HFFc6 (cell line): ENCODE data around the gene RAB9A. TPM values are rescaled to one million over a fixed set of nuclear protein-coding genes. Genes with fewer than 3 reads are reported as not detected.
A peak's percentile ranks its signal among the peaks of the same experiment; 100 is the strongest.

ENCODE experiments used
- DNase-seq: peaks from one replicate; pipeline ENCODE4 v3.0.0-alpha.2; 2018
- H3K27ac Mint-ChIP-seq: 2 replicates; pipeline ENCODE4 v1.8.0; 2020; ENCODE audit warnings: mild to moderate bottlenecking, mixed read lengths
- H3K27me3 Mint-ChIP-seq: 2 replicates; pipeline ENCODE4 v1.8.0; 2021; ENCODE audit warnings: mild to moderate bottlenecking, moderate library complexity, mixed read lengths; ENCODE audit not compliant: insufficient read depth
- H3K36me3 Mint-ChIP-seq: 2 replicates; pipeline ENCODE4 v1.8.0; 2021; ENCODE audit warnings: low read depth, mixed read lengths
- H3K4me1 Mint-ChIP-seq: 2 replicates; pipeline ENCODE4 v1.8.0; 2020; ENCODE audit warnings: low read depth, mixed read lengths
- H3K4me3 Mint-ChIP-seq: 2 replicates; pipeline ENCODE4 v1.8.0; 2020; ENCODE audit warnings: mild to moderate bottlenecking, moderate library complexity, mixed read lengths
- H3K9me3 Mint-ChIP-seq: 2 replicates; pipeline ENCODE4 v1.8.0; 2020; ENCODE audit warnings: mild to moderate bottlenecking, mixed read lengths
- total RNA-seq, 6 experiments: library from RNA; stranded (reverse); fragmentation: NEBNext Ultra II Directional; extraction: Animal tissue kit (Norgen Biotek cat#: 25700); gene quantifications; 2 replicates in 1 of 6; 3 replicates in 5 of 6; pipeline ENCODE4 v1.2.3, GENCODE V29; 2021
- TF ChIP-seq, protein P1 (sequence below): fragments of 200-600 bp; sonication (generic); IDR thresholded peaks from 2 replicates; pipeline ENCODE4 v1.5.0; 2021; ENCODE audit warnings: antibody characterized with exemption, mild to moderate bottlenecking

RAB9A gene
- total RNA-seq, 6 experiments from 2014 or later, result 13.5 to 18.3 (median 15.1) TPM

DNA sequence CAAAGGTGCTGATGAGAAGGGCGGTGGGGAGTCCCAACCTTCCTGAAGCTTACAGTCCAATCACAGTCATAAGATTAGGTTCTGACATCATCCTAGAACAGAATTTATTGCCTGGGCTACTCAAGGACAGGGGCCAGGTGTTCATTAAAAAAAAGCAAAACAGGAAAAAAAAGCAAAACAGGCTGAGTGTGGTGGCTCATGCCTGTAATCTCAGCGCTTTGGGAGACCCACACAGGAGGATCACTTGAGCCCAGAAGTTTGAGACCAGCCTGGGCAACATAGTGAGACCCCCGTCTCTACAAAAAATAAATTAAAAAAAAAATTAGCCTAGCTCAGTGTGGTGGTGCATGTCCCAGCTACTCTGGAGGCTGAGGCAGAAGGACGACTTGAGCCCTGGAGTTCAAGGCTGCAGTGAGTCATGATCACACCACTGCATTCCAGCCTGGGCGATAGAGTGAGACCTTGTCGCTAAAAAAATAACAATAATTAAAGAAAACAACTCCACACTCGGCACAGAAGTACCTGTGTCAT lies 3.0 kb downstream of the RAB9A start:
- Mint-ChIP-seq H3K27me3 (peaks cover 1% of the 10 kb centered on the region; the same call in 1 of the 2 replicates), H3K27ac (no peak overlapping the region; the same call in 1 of the 2 replicates), H3K4me1 (peaks cover 54% of the 10 kb centered on the region), H3K36me3 (no peaks in the 10 kb centered on the region), H3K4me3 (no peak overlapping the region), H3K9me3 (no peaks in the 10 kb centered on the region)
- TF ChIP-seq, protein P1, sequence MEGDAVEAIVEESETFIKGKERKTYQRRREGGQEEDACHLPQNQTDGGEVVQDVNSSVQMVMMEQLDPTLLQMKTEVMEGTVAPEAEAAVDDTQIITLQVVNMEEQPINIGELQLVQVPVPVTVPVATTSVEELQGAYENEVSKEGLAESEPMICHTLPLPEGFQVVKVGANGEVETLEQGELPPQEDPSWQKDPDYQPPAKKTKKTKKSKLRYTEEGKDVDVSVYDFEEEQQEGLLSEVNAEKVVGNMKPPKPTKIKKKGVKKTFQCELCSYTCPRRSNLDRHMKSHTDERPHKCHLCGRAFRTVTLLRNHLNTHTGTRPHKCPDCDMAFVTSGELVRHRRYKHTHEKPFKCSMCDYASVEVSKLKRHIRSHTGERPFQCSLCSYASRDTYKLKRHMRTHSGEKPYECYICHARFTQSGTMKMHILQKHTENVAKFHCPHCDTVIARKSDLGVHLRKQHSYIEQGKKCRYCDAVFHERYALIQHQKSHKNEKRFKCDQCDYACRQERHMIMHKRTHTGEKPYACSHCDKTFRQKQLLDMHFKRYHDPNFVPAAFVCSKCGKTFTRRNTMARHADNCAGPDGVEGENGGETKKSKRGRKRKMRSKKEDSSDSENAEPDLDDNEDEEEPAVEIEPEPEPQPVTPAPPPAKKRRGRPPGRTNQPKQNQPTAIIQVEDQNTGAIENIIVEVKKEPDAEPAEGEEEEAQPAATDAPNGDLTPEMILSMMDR, result no peak
- DNase-seq, result no peak

DNA sequence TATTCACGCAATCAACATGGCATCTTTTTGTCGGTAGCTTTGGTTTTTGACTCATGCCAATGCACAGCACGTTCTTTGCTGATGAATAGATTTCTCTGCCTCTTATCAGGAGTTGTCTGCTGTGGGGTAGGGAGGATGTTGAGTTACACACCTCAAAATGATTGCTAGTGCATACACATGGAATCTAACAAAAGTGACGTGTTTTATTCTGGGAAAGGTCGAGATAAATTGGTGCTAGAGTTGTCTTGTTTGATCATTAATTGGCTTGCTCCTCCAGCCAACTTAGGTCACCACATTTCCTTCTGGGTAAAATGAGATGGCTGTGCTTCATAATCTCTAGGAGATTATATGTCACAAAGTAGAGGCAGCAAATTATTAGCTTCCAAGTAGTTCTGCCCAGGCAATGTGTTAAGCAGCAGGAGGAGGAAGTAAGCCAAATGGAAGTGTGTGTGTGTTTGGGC lies 3.9 kb downstream of the RAB9A start:
- H3K9me3 Mint-ChIP-seq, result no peaks in the 10 kb centered on the region
- H3K4me3 Mint-ChIP-seq, result no peak overlapping the region; the same call in 1 of the 2 replicates
- DNase-seq, result no peak
- TF ChIP-seq, protein P1, result no peak
- H3K4me1 Mint-ChIP-seq, result peaks cover 59% of the 10 kb centered on the region
- no peaks in the 10 kb centered on the region for H3K36me3 Mint-ChIP-seq
- H3K27ac Mint-ChIP-seq, result peak overlapping the region; percentile 61; the same call in 1 of the 2 replicates
- H3K27me3 Mint-ChIP-seq, result peaks cover 1% of the 10 kb centered on the region; the same call in 1 of the 2 replicates

DNA sequence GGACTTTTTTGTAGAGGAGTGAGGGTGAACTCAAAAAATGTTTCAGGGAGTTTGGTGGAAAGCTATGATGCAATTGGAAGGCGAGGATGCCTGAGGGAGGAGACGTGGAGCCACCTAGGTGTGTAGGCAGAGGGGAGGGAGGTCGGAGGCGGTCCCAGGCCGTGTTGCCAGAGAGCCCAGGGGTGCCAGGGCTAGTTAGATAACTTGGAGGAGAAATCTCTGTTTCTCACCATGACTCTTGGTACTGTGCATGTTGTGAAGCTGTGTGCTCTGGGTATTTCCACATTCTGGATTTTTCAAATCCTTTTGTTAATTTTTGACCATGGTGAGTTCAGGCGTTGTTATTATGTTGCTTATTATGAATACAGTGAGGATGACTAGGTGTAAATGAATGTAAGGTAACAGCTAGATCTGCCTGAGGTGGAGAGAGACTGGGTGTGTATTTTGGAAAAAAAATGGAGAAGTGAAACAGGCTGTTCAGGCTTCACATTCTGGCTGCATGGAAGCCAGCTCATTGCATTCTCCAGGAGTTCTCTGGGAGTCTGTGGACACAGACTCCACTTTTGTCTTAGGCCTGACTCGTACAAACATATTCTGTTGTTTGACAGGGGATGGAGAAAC lies 4.5 kb downstream of the RAB9A start:
- DNase-seq, result no peak
- Mint-ChIP-seq H3K4me3 (no peak overlapping the region; the same call in 1 of the 2 replicates), H3K9me3 (no peaks in the 10 kb centered on the region), H3K4me1 (peaks cover 54% of the 10 kb centered on the region), H3K27me3 (peaks cover 1% of the 10 kb centered on the region; the same call in 1 of the 2 replicates), H3K36me3 (no peaks in the 10 kb centered on the region), H3K27ac (peak overlapping the region; percentile 61)
- TF ChIP-seq, protein P1, result no peak

DNA sequence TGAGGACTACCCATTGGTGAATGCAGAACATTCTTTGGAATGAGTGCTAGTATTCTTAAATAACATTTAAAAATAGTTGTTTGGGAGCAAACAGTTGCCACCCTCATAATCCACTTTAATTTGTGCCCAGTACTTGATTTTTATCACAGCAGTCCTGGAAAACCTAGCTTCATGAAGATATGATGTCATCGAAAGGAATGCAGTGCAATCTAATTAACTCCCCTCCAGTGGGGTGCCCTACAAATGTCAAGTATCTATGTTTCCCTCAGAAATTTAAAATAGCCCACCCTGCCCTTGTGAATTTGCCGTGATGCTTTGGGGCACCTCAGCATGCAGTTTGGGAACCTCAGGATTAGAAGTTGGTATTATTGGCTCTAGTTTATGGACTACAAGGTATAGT lies 5.4 kb downstream of the RAB9A start:
- TF ChIP-seq, protein P1, result no peak
- DNase-seq, result no peak
- Mint-ChIP-seq H3K27ac (no peak overlapping the region), H3K4me1 (peaks cover 57% of the 10 kb centered on the region), H3K9me3 (no peaks in the 10 kb centered on the region), H3K27me3 (peaks cover 1% of the 10 kb centered on the region; the same call in 1 of the 2 replicates), H3K36me3 (no peaks in the 10 kb centered on the region), H3K4me3 (no peak overlapping the region)

DNA sequence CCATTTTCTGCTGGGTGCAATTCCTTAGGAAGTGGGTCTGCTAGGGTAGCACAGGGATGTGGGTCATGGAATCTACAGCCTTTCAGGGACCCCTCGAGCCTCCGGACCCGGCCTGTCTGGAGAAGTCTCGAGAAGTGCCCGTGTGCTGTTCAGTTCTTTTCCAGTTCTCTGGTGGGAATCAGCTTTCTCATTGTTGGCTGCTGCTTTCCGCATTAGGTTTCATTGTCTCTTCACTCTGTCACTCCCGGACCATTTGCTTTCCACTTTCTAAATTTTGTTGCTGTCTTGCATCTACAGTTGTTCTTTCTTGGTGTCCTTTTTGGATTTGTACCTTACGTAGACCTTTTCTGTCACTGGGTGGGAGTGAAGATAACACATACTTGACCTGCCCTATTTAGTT lies 6.1 kb downstream of the RAB9A start:
- Mint-ChIP-seq H3K36me3 (no peaks in the 10 kb centered on the region), H3K4me1 (peaks cover 60% of the 10 kb centered on the region), H3K4me3 (no peak overlapping the region), H3K9me3 (no peaks in the 10 kb centered on the region), H3K27ac (no peak overlapping the region), H3K27me3 (peaks cover 1% of the 10 kb centered on the region; the same call in 1 of the 2 replicates)
- TF ChIP-seq, protein P1, result no peak
- DNase-seq, result no peak
